NCI-H526 (cell line): ENCODE results near the gene LYPD1.

Experiments
- DNase-seq, 2 experiments: peaks; one replicate each; lab custom pipeline; 2025; lab: John Stamatoyannopoulos, UW

LYPD1 gene

DNA sequence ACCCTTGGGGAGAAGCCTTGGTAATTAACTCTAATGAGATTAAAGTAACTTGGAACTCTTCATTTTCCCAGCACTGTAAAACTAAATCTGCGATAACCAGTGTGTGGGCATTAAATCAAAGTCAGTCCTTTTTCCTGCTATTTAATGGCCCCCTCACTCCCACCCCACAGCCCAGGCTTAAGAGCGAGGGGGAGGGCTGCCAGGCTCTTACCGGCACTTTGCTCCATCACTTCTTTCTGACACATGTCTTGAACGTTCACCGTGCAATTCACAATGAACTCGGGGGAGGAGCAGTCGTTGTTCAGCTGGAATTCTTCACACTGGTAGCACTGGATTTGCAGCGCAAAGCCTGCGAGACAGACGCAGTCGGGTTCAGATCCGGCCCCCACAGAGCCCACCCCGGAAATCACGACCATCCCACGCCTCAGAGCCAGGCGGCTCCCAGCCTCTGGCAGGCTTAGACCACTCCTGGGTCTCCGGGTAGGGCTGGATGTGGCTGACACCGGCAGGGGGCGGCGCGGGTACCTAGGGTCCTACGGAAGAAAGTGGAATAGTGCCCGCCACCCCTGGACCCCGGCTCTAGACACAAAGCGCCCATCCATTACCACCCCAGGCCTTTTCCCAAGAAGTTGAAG, 1.7 kb downstream of the LYPD1 start:
- peak in 1 of 2 experiments; percentile 65 for DNase-seq

DNA sequence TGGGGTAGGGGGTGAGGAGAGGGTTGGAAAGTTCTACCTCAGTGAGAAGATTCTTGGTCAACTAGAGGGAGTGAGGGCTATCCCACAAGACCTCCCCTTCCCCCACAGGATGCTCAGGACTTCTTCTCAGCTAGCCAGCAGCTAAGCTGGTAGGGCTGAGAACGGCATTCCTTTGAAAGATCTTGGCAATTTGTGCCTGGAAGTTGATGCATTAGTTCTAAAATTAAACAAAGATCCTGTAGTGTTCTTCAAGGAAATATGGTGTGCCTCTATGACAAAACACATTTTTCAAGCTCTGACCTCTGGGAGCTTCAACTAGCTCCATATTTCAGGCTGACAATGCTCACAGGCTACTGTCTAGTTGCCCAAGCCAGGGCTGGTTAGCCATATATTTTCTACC, 2.3 kb downstream of the LYPD1 start:
- no peak for DNase-seq

DNA sequence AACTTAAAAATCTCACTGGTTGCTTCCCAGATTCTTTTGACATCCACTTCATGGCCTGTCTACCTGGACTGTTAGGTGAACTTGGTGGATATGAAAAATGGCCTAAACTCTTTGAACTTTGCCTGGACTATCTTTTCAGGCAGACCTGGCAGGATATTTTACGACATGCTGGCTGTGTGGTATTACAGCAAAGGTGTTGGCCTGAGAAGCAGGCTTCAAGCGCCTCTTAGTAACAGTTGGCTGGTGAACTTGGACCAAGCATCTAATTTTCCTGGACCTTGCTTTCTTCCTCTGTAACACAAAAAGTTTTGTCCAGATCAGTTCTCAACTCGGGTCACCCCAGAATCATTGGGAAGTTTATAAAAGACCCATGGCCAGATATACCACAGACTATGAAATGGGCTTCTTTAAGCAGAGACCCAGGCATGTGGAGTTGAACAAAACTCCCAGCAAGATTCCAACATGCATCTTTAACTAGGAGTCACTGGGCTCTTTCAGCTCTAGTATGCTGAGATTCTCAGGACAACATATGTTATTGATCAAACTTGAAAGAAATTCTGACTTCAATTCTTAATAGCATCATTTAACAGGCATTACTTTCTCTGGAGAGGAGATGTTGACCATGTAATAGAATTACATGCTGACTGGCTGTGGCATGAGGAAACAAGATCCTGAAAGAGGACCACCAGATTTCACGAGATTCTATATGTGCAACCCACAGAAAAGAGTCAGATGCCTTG, 4.4 kb downstream of the LYPD1 start:
- no peak for DNase-seq

DNA sequence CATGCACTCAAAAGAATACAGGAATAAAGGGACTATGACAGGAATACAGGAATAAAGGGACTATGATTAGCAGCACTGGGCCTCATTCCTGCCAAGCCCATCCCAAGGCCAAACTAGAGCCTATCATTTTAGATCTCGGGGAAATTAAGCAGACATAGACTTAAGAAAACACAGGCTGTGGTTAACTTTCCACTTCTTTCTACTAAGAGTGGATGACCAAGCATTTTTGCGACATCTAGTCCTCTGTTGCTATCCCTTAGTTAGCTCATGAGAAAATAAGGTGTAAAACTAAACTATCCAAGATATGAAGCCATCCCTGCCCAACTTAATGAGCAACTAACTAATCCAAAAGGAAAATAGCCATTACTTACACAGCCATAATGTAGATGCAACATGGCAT, 5.9 kb downstream of the LYPD1 start:
- no peak for DNase-seq

DNA sequence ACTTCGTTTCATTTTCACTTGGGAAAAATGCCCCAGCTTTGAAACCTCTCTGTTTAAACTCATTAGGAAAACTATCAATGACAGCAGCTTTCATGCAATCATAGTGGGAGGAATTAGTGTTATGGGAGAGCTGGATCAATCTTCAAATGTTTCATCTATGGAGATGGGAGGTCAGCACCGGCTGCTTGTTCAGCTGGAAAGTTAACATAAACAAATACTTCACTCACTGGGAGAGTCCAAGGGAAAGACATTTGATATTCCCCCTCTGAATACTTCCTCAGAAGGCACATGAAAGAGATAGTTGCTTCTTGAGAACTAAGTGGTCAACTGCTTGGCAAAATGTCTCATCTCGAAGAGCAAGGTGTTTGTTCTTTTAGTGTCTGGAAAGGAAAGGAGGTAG, 7.3 kb downstream of the LYPD1 start:
- no peak for DNase-seq

DNA sequence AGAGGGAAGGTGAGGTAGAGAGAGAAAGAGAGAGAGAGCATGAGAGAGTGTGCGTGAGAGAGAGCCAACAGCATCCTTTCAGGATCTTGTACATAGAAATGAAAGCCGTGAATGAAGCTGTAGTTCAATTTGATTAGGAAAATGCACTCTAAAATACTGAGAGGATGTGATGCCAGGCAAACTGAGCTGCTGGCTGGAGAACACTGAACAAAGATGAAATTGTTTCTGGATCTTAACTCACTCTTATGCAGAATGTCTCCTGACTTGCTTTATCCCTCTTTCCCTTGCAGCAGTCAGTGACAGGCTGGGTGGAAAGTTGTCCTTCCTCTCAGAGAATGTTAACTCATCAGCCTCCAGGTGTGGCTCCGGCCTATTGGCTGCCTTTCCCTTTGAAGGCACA, 10.7 kb downstream of the LYPD1 start:
- no peak for DNase-seq

DNA sequence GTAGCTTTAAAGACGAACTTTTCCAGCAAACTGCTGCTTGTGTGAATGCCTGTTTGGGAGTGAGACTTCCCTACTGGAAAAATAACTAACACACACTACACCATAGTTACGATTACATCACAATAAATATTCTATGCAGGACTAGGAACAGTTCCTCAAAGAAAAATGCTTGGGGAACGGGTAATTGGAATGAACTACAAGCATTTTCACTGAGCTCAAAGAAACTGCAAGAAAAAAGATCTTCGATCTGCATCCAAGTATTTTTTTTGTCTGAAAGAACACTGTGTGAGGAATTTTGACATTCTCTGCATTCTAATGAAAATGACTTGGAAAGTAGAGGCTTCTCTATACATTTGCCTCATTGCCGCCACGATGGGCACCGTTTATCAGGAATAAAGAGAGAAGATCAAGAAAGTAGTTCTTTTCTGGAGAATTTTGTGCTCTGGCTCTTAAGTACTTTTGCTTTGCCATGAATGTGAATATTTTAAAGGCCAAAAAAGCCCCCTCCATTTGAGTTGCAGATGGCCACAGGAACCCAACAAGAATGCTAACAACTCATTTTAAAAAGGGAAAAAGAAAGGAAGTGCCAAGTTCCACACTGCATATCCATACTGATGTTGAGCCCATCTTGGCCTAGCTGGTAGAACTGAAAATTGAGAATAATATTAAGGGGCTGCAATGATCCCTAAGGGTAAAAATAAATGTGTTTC, 13.6 kb downstream of the LYPD1 start:
- DNase-seq, result no peak

DNA sequence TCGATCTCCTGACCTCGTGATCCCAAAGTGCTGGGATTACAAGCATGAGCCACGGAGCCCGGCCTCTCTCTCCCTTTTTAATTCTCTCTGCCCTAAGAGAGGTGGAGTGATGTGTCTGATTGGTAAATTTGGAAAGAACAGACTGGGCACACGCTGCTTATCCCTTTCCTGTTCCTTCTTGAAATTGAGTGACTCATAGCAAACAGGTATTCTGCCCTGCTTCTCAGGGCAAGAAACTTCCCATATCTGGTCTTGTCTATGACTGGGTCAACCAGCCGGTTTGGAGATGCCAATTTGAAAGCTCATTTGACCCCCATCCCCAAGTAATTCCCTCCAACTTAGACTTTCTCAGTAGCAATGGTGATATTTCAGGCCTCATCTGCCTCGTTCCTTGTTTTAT, 15.0 kb downstream of the LYPD1 start:
- DNase-seq, result no peak

DNA sequence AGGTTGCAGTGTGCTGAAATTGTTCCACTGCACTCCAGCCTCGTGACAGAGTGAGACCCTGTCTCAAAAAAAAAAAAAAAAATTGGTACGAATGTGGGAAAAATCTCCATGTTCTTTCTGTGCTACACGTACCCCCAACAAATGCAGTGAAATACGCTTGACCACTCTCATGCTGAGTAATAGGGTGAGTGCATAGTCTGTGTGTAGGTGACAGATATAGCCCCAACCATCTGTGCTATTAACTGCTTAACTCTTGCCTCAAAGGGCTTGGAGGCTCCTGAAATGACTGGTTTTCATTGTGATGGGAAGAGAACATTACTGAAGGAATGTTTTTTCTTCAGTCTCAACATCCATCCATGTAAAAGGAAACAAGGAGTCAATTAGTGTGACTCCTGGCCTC, 15.7 kb downstream of the LYPD1 start:
- no peak for DNase-seq

DNA sequence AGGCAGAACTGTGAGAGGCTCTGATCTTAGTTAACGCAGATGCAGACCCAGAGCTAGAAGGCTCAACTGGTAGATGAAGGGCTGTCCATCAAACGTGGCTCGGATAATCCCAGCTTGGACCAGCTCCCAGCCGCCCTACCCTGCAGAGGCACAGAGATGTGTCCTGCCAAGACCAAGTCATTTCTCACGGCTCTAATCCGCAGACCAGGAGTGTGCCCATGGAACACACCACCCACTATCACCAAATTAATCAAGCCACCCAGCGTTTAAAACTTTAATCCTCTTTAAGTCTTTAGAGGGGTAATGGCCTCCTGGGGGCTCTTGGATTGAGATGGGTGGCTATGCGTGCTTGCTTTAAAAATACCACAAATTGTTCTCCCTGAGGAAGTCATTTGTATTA, 17.5 kb downstream of the LYPD1 start:
- DNase-seq, result no peak

DNA sequence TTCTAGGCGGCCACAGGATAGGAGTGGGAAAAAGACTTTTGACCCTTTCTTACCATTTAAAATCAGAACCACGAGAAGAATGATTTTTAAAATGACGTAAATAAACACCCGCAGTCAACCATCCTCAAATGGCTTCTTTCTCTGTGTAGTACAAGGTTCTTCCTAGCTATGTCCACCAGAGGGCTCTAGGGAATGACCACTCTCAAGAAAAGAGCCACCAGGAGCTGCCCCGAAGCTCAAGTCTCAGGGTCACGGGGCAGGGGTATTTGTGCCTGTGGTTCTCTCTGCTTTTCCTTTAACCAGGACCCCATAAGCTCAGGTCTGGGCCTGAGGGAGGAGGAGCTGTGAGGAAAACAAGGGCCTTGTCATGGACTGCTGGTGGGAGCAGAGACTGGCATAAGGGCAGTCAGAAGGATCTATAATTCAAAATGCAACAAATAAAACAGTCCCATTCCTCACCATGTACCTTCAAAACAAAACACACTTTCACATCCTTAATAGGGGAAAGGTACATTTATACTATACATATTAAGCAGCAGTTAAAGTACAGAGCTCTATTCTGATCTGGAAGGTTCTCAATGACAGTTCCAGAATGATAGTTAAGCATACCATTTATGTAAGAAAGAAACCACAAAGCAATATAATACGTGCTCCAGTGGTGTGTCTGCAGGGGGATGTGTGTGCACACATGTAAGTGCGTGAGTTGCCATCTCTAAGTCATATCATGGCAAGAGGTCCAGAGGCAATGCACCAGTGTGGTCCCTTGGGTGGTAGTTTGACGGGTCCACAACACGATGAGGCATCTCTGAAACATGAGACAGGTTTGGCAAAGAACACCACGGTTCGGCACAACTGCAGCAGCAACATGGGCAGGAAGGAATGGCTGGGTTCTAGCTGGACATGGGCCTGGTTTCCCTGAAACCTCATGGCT, 18.6 kb downstream of the LYPD1 start:
- peak in 1 of 2 experiments; percentile 62 for DNase-seq

DNA sequence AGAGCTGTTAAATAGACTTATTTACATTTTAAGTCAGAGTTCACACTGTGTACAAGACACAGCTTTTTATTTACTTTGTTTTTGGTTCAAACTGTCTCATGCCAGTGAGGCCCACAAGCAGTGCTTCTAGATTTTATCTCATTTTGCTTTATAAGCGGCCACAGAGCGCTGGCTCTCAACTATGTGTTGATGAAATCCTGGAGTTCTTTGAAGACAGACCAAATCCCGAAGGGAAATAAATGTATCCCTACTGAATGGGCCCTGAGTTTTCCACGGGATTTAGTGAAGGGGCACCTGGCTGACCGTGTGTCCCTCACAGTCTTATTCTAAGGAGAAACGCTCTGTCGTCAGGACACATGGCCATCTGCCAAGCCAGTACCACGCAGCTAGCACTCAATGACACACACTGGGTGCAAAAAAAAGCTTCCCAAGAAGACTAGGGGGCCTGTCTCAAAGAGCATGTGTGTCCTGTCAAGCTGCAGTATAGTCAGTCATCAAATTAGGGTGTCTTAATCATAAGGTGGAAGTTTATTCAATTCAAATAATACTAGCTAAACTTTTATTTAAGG, 23.4 kb downstream of the LYPD1 start:
- DNase-seq, result no peak

DNA sequence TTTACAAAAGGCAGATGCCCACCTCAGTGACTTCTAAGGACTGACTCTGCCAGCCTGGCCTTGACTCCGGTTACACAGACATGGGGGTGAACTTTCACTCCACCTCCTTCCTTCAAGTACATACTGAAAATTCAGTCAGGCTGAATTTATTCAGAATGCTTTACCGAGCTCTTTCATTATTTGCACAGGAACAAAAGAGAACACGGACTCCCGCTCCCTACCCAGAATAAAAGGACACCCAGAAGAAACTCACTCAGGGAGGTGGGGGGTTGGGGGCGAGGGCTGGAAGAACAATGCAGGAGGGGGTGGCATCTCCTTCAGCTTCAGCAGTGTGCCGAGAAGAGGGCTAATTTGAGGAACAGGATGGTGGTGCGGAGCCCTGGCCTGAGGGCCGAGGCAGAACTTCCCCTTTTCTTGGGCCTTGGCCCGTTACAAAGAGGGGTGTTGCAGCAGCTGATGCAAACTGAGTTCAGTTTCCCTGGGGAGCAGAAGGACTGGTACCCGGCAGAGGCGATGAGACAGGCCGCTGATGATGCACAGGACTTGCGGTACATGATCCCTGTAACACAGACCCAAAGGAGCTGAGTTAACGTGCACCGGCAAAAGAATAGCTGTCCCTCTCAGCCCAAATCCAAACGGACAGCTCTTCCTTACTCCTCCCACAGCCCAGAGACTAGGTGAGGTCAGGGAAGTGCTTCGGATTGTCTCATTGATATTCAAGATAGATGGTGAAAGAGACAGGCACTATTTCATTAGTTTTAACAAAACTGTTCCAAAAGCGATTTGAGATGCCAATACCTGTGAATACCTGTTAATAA, 24.1 kb downstream of the LYPD1 start:
- DNase-seq, result no peak

DNA sequence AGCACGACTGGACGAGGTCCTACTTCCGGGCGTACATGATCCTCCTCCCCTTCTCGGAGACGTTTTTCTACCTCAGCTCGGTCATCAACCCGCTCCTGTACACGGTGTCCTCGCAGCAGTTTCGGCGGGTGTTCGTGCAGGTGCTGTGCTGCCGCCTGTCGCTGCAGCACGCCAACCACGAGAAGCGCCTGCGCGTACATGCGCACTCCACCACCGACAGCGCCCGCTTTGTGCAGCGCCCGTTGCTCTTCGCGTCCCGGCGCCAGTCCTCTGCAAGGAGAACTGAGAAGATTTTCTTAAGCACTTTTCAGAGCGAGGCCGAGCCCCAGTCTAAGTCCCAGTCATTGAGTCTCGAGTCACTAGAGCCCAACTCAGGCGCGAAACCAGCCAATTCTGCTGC, 24.8 kb downstream of the LYPD1 start:
- peak in 1 of 2 experiments; percentile 48 for DNase-seq

DNA sequence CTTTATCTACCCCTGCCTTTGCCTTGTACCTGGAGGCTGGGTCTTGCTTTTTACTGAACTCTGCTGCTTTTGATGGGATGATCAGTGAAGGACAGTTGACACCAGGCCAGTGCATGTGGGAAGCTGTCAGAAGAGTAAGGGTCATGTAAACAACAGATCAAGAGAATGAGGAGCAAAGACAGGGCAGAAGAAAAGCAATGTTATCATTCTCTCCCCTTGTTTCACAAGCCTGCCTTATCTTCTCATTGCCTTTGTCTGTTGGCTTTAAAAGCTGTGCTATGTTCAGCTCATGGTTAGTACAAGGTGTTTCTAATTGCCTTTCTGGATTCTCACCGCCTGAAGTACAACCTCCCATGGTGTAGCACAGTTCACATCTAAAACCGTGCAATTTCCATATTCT, 27.6 kb downstream of the LYPD1 start:
- no peak for DNase-seq

DNA sequence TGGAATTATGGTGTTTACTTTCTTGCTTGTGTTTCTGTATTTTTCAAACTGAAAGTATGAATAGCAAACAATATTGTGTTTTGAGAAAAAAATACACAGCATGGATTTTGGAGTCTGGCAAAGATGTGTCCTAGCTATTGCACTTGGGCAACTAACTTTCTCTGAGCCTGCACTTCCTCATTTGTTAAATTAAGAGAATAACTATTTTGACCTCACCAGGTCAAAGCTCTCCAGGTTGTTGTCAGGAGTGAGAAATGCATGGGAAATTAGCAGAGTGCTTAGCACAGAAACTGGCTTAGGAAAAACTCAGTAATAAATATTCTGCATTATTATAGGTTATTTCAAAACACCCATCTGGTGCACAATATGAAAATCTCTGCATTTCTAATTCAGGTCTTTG, 28.2 kb downstream of the LYPD1 start:
- DNase-seq, result no peak

DNA sequence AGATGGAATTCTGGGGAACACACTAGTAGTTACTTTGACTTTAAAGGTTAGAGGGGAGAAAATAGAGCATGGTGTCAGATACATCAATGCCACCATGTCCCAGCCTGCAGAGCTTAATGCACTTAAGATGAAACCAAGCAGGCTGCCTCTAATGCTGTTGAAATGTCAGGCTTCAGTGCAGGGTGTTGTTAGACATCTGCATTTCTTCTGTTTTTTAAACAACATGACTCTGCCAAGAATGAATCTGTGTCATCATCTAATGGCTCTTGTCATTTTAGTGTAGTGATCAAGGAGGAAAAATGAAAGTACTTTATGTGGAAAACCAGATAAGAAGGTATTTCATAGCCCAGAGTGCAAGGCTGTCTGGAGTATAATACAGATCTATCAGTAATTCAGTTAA, 29.9 kb downstream of the LYPD1 start:
- no peak for DNase-seq

DNA sequence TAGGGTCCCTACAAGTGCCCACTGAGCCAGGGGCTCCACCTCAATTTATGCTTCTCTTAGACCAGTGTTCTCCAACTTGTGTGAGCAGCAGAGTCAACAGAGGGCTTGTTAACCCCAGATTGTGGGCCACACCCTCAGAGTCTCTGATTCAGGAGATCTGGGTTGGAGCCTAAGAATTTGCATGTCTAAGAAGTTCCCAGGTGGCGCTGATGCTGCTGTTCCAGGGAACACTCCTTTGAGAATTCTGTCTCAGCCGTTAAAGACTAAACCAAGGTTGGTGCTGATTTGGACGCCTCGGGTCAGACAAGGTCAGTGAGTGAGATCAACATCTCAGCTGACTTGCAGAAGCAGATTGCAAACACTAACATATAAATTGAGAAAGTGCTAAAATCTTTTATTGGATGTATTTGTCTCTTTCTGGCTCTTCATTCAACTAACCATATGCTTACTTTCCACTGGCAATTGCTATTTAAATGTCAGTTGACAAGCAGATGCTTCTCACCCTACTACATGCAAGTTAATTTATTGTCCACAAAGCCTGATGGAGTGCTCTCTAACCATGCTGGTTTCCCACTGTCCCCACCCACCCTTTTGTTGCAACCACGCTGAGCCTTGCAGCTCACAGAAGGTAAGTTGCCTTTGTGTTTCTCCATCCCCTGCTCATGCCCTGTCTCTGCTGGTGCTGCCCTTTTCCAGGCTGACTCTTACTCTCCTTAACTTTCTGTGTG, 31.5 kb downstream of the LYPD1 start:
- peak; percentile 39 to 53 for DNase-seq

DNA sequence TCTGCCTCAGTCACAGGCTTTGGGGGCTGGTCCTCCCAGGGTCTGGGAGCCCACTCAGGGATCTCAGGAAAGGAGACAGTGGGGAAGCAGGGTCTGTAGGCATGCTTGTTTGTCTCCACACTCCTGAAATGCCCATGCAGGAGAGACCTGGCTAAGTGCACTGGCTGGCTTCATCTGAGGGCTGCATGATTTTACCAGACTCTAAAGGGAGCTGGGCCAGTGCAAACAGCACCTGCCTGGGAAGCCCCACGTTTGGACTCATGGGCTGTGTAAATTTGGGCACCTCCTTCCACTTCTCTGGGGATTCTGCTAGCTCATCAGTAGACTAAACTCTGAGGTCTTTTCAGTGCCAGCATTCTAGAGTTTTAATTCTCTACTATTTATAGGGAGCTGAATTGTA, 33.7 kb downstream of the LYPD1 start:
- DNase-seq, result no peak

DNA sequence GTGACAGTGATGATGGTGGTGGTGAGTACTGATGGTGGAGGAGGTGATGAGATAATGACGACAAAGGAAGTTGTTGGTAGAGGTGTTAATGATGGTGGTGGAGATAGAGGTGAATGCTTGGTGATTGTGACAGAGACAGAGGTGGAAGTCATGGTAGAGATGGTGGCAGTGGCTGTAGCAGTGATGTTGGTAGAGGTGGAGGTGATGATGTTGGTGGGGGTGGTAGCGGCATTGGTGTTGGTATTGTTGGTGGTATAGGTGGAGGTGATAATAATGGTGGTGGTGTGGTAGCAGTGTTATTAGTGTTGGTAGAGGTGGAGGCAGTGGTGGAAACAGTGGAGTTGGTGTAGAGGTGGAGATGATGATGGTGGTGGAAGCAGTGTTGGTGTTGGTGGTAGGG, 36.4 kb downstream of the LYPD1 start:
- no peak for DNase-seq
